GM15510 (cell line): ENCODE data around the gene TPGS1.
A peak's percentile ranks its signal among the peaks of the same experiment; 100 is the strongest.

ENCODE experiments used
- POLR2A ChIP-seq: IDR thresholded peaks from 3 replicates; pipeline ENCODE4 v1.6.1; 2011; ENCODE audit warnings: borderline replicate concordance; ENCODE audit not compliant: insufficient read length; ENCODE audit errors: extremely low read depth

TPGS1 gene, protein sequence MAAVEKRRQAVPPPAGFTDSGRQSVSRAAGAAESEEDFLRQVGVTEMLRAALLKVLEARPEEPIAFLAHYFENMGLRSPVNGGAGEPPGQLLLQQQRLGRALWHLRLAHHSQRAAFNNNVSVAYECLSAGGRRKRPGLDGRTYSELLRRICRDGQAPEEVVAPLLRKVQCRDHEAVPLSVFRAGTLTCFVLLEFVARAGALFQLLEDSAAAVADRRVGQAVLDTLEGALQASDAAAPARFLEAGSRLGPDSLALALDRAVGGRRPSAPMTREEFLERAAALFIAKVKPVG

DNA sequence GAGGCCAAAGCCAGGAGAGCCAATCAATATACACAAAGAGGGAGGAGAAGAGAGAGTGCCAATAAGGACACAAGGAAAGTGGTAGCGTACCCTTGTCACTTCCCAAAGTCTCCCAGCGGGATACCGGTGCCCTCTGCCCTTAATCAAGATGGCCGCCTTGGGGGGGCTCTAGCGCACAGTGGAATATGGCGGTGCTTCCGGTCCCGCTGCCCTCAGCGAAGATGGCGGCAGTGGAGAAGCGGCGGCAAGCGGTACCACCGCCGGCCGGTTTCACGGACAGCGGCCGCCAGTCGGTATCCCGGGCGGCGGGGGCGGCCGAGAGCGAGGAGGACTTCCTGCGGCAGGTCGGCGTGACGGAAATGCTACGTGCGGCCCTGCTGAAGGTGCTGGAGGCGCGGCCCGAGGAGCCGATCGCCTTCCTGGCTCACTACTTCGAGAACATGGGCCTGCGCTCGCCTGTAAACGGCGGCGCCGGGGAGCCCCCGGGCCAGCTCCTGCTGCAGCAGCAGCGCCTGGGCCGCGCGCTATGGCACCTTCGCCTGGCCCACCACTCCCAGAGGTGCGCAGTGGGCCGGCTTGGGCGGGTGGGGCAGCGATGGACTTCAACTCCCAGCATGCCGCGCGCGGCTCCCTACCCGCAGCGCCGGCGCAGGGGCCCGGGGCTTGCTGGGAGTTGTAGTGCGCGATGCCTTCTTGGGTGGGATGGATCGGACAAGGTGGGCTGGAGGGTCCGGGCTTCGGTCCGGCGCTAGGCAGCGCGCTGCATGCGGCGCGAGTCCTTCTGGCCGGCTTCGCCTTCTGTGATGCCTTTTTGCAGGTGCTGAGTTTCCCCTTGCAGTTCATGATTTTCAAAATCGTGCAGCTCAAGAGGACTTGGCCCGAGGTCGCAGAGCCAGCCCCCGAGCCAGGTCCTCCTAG, at the start of gene TPGS1:
Gene TPGS1, plus strand, starts transcription at position 212 of the 918 bp plus-strand sequence. Its CDS starts 10 bp downstream, at position 222.
- TF ChIP-seq POLR2A = peak; percentile 45

DNA sequence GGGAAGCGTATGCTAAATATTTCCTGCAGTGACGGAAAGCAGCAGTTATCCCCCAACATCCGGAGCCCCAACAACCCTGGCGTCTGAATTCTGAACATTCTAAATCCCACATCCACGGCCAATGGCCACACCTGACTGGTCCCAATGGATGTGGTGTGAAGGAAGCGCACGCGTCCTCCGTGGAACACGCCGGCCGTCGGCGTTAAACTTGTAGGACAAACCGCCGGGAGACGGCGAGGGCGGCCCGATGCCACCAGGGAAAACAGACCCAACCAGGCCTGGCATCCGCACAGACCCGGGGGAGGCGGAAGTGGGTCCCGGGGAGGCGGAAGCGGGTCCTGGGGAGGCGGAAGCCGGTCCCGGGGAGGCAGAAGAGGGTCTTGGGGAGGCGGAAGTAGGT, 49.7 kb upstream of the TPGS1 start:
- no peak for TF ChIP-seq POLR2A

DNA sequence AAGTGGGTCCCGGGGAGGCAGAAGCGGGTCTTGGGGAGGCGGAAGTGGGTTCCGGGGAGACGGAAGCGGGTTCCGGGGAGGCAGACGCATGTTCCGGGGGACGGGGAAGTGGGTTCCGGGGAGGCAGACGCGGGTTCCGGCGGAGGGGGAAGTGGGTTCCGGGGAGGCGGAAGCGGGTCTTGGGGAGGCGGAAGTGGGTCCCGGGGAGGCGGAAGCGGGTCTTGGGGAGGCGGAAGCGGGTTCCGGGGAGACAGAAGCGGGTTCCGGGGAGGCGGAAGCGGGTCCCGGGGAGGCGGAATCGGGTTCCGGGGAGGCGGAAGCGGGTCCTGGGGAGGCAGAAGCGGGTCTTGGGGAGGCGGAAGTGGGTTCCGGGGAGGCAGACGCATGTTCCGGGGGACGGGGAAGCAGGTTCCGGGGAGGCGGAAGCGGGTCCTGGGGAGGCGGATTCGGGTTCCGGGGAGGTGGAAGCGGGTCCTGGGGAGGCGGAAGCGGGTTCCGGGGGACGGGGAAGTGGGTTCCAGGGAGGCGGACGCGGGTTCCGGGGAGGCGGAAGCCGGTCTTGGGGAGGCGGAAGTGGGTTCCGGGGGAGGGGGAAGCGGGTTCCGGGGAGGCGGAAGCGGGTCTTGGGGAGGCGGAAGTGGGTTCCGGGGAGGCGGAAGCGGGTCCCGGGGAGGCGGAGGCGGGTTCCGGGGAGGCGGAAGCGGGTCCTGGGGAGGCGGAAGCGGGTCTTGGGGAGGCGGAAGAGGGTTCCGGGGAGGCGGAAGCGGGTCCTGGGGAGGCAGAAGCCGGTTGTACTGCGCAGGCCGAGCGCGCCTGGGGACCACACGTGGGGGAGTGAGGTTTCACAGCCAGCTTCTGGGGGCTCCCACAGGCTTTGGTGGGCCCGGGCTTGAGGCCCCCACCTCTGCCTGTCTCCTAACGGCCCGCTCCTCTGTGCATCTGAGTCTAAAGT, 48.9 kb upstream of the TPGS1 start:
- no peak for TF ChIP-seq POLR2A

DNA sequence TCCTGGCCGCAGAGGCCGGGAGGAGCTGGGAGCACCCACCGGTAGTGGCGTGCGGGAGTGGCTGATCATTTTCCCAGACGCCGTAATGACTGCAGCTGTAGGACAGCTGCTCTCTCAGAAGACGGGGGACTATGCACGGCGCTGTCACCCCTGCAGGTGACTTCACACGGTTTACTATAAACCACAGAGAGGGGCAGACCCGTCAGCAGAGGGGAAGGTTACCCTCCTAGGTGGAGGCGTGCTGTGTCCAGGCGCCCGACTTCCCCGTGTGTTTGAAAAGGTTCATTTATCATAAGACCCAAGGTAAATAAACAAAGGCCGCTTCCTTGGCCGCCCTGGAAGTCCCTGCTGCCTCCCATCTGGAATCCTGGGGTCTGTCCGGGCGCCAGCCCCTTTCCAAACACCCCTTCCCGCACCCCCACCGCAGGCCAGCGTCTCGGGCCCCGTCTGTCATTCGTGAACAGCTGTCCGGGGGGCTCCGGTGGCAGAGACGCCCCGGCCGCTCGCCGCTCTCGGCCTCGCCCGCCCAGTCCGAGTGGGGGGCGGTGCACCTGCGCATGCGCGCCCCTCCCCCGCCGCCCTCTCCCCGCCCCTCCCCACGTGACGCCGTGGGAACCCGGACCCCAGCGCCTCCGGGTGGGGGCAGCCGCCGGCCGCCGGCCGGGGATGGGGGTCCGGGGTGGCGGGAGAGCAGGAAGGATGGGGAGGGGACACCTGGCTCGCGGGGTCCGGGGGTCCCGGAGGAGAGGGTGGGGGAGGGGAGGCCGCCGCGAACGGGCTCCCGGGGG, 47.4 kb upstream of the TPGS1 start:
- TF ChIP-seq POLR2A = no peak

DNA sequence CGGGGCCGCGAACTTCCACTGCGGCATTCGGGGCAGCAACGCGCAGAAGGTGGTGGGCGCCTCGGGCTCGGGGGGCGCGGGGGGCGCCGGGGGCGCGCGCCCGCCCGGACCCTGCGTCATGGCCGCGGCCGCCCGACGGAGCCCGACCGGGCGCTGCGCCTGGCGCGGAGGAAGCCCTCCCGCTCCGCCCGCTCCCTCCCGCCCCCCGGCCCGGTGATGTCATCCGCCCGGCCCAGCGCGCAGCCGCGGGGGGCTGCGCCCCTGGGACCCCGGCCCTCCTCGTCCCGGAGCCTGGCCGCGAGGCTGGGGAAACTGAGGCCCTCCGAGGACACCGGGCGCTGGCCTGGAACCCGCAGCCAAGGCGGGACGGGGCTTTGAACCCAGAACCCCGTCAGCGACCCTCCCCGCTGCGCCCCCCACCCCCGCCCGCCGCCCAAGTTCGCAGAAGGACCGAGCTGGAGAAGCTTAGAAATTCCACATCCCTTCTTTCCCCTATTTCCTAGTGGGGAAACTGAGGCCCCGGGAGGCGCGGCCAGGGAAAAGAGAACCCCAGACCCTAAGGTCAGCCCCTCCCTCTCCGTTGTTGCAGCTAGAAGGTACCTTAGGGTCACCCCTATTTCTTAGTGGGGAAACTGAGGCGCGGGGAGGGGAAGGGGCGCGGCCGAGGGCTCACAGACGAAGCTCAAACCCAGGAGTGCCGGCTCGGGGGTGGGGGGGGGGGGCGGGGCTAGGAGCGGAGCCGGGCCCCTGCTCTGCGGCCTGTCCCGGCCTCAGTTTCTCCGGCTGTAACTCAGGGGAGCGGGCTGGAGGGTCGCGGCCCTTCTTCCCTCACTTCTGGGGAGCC, 46.2 kb upstream of the TPGS1 start, which contains the start of gene SHC2:
Gene SHC2, minus strand, starts transcription at position 157 of the 844 bp plus-strand sequence. Its CDS starts 37 bp downstream, at position 120.
- no peak for TF ChIP-seq POLR2A

DNA sequence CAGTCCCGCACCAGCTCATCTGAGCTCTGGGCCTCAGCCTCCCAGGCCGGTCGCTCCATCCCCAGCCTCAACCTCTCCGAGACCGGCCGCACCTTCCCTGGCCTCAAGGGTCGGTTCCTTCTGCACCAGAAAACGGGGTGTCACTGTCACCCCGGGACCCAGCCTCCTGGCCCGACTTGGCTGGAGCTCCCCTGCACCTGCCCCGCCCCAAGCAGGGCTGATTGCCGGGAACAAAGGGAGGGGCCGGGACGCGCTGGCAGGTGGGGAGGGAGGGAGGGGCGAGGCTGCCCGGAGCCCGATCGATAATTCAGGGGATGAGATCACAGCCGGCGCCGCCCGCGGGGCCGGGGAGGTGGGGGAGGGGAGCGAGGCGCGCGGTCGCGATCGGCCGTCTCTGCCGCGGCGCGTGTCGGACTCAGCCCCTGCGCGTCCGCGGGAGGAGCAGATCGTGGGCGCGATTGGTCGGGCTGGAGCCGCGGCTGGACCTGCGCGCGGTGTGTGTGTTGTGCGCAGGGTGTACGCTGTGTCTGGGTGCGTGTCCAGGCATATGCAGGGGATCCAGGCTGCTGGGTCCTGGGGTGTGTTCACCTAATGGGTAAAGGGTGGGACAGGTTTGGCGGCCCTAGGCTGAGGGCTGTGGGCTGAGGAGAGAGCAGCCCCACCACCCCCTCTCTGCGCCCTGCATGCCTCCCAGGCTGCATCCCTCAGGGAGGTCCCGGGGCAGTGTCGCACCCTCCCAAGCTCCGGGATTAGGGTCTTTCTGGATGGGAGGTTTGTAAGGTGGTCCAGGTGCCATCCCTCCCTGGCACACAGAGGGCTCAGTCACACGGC, 45.4 kb upstream of the TPGS1 start:
- no peak for TF ChIP-seq POLR2A

DNA sequence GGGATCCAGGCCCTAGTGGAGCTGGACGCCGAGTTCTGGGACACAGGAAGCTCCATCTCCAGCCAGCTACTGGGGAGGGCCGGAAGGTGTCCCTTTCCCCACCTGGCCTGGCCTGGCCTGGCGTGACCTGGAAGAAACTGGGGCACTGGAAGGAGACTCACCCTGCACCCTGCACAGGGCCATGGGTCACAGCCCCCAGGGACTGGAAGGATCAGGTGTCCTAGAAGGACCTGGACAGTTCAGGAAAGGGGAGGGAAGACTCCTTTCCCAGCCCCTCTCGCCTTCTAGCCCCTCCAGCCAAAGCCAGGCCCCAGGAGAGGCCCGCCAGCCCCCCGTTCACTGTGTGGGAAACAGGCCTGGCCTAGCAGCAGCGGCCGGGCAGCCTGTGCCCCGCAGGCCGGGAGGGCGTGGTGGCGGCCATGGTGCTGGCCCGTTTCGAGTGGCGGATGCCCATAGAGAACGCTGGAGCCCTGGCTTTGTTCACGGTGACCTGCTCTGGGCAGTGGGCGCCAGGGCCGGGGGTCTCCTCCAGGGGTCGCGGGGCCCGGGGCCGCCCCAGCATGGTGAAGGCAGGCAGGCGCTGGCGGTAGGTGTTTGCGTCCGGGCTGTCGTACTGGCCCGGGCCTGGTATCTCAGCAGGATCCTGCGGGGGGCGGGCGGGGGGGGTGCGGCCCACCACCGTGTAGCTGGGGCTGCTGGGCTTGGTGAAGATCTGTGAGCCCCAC, 43.7 kb upstream of the TPGS1 start:
- TF ChIP-seq POLR2A = no peak

DNA sequence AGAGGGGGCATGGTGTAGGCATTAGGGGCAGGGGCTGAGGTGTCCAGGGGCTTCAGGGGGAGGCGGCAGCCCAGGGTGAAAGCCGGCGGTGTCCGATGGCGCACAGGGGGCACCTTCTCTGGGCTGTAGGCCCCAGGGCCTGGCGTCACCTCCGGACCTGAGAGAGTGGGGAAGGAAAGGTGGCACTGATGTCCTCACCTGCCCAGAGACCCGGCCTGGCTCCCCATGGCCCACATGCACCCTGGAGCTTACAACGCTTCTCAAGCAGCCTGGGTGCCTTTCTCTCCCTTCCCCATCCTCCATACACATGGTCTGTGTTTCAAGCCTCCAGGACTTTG, 43.1 kb upstream of the TPGS1 start:
- TF ChIP-seq POLR2A = no peak

DNA sequence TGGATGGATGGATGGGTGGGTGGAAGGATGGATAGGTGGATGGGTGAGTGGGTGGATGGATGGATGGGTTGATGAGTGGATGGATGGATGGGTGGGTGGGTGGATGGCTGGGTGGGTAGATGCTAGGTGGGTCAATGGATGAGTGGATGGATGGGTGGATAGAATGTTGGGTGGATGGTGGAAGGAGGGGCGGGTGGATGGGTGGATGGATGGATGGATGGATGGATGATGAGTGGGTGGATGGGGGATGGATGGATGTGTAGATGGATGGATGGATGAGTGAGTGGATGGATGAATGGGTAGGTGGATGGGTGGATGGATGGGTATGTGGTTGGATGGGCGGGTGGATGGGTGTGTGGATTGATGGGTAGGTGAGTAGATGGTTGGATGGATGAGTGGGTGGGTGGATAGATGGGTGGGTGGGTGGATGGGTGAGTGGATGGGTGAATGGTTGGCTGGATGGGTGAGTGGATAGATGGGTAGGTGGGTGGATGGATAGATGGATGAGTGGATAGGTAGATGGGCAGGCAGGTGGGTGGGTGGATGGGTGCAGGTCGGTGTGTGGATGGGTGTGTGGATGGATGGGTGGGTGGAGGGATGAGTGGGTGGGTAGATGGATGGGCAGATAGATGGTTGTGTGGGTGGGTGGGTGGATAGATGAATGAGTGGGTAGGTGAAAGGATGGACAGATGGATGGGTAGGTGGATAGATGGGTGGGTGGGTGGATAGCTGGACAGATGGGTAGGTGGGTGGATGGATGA, 42.1 kb upstream of the TPGS1 start:
- TF ChIP-seq POLR2A = no peak

DNA sequence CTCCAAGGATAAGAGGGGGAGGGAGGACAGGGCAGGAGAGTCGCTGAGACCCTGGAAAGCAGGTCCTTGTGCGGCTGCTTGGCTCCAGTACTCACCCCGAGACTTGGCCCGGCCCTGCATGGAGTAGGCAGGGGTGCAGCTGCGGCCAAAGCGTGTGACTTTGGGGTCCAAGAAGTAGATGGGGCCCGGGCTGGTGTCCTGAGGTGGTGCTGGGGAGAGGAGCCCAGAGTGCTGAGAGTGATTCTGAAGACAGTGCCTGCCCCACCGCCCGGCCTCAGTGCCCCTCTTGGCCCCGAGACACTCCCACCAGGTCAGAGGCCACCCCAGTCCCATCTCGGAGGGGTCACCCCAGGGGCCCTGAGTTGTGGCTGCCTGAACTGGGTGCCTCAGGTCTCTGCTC, 39.7 kb upstream of the TPGS1 start:
- no peak for TF ChIP-seq POLR2A
